ENCODE data around the gene EIF6. TPM values are rescaled to one million over a fixed set of nuclear protein-coding genes. Genes with fewer than 3 reads are reported as not detected.
A peak's percentile ranks its signal among the peaks of the same experiment; 100 is the strongest.

Gene EIF6
- total RNA-seq, 1 donor from 2014 or later, result 226 TPM

GRCh38 chr20:35279533-35280174, 4.9 kb downstream of the EIF6 start:
- Histone ChIP-seq H3K27me3 (ENCODE audit: control insufficient read depth, insufficient read depth, low read length) (no peaks in the 10 kb centered on the region), H3K36me3 (ENCODE audit: control insufficient read depth, insufficient read depth, low read length) (peaks cover 31% of the 10 kb centered on the region), H3K4me3 (ENCODE audit: low read depth, low read length) (no peak overlapping the region)
- FAIRE-seq (no peak), DNase-seq (ENCODE audit: low read depth) (no peak)
- no peak for TF ChIP-seq CTCF (IDR thresholded peaks at IDR 0.05; ENCODE audit: insufficient read depth, low read length, severe bottlenecking)

GRCh38 chr20:35279040-35279439, 5.5 kb downstream of the EIF6 start:
- no peak for TF ChIP-seq CTCF (IDR thresholded peaks at IDR 0.05; ENCODE audit: insufficient read depth, low read length, severe bottlenecking)
- DNase-seq (ENCODE audit: low read depth), result peak; percentile 35
- no peak for FAIRE-seq
- no peak overlapping the region for H3K4me3 ChIP-seq (ENCODE audit: low read depth, low read length)
- H3K27me3 ChIP-seq (ENCODE audit: control insufficient read depth, insufficient read depth, low read length), result no peaks in the 10 kb centered on the region
- H3K36me3 ChIP-seq (ENCODE audit: control insufficient read depth, insufficient read depth, low read length), result peaks cover 31% of the 10 kb centered on the region

- H3K4me3 ChIP-seq (ENCODE audit: low read depth, low read length), result peak within 1 kb of the TSS; percentile 46
- H3K36me3 ChIP-seq (ENCODE audit: control insufficient read depth, insufficient read depth, low read length), result peaks cover 28% of the 10 kb centered on the region
- DNase-seq (ENCODE audit: low read depth) (peak; percentile 73), FAIRE-seq (no peak)
- peak; percentile 43 for TF ChIP-seq CTCF (IDR thresholded peaks at IDR 0.05; ENCODE audit: insufficient read depth, low read length, severe bottlenecking)
- H3K27me3 ChIP-seq (ENCODE audit: control insufficient read depth, insufficient read depth, low read length), result no peaks in the 10 kb centered on the region
Measured at GRCh38 chr20:35277531-35278395, 6.8 kb downstream of the EIF6 start, which contains the start of gene MMP24OS. MMP24OS (minus strand) TSS chr20:35278122; CDS start chr20:35277929, 193 bp downstream.

- no peak for TF ChIP-seq CTCF (IDR thresholded peaks at IDR 0.05; ENCODE audit: insufficient read depth, low read length, severe bottlenecking)
- H3K4me3 ChIP-seq (ENCODE audit: low read depth, low read length), result peak overlapping the region; percentile 46
- no peak for DNase-seq (ENCODE audit: low read depth)
- FAIRE-seq, result no peak
- H3K27me3 ChIP-seq (ENCODE audit: control insufficient read depth, insufficient read depth, low read length), result no peaks in the 10 kb centered on the region
- peaks cover 26% of the 10 kb centered on the region for H3K36me3 ChIP-seq (ENCODE audit: control insufficient read depth, insufficient read depth, low read length)
Measured at GRCh38 chr20:35277127-35277526, 7.4 kb downstream of the EIF6 start.

- no peak for TF ChIP-seq CTCF (IDR thresholded peaks at IDR 0.05; ENCODE audit: insufficient read depth, low read length, severe bottlenecking)
- Histone ChIP-seq H3K36me3 (ENCODE audit: control insufficient read depth, insufficient read depth, low read length) (peaks cover 27% of the 10 kb centered on the region), H3K27me3 (ENCODE audit: control insufficient read depth, insufficient read depth, low read length) (no peaks in the 10 kb centered on the region), H3K4me3 (ENCODE audit: low read depth, low read length) (no peak overlapping the region)
- FAIRE-seq, result no peak
- DNase-seq (ENCODE audit: low read depth), result no peak
Measured at GRCh38 chr20:35276408-35276807, 8.2 kb downstream of the EIF6 start.

All from bronchial epithelial cell (primary cell).